Measurements from ENCODE around the gene PROCA1. TPM values are rescaled to one million over a fixed set of nuclear protein-coding genes. Genes with fewer than 3 reads are reported as not detected.

Gene PROCA1
- total RNA-seq, 1 donor from 2014 or later: 12.0 TPM

- Mint-ChIP-seq H3K27ac (ENCODE audit: unreplicated experiment) (no peak overlapping the region), H3K27me3 (ENCODE audit: unreplicated experiment) (peaks cover 9% of the 10 kb centered on the region), H3K4me1 (ENCODE audit: unreplicated experiment) (no peaks in the 10 kb centered on the region), H3K36me3 (ENCODE audit: low read depth, unreplicated experiment) (peaks cover 4% of the 10 kb centered on the region), H3K9me3 (ENCODE audit: unreplicated experiment) (no peaks in the 10 kb centered on the region), H3K4me3 (ENCODE audit: unreplicated experiment) (no peak overlapping the region)
- no peak for TF ChIP-seq CTCF (IDR thresholded peaks at IDR 0.05; ENCODE audit: unreplicated experiment)
- DNase-seq (ENCODE audit: low spot score): no peak
Measured at GRCh38 chr17:28733346-28733745, 21.7 kb upstream of the PROCA1 start.

- TF ChIP-seq CTCF (IDR thresholded peaks at IDR 0.05; ENCODE audit: unreplicated experiment): no peak
- Mint-ChIP-seq H3K9me3 (ENCODE audit: unreplicated experiment) (no peaks in the 10 kb centered on the region), H3K4me3 (ENCODE audit: unreplicated experiment) (peak overlapping the region; percentile 72), H3K27ac (ENCODE audit: unreplicated experiment) (peak overlapping the region; percentile 20), H3K4me1 (ENCODE audit: unreplicated experiment) (peaks cover 7% of the 10 kb centered on the region), H3K27me3 (ENCODE audit: unreplicated experiment) (peaks cover 22% of the 10 kb centered on the region), H3K36me3 (ENCODE audit: low read depth, unreplicated experiment) (peaks cover 6% of the 10 kb centered on the region)
- no peak for DNase-seq (ENCODE audit: low spot score)
Measured at GRCh38 chr17:28729950-28730330, 18.3 kb upstream of the PROCA1 start.

GRCh38 chr17:28728364-28729200, 16.9 kb upstream of the PROCA1 start, which contains the start of gene NEK8:
TSS of gene NEK8 (plus strand) at chr17:28728788. CDS start at chr17:28728814, 26 bp downstream.
- DNase-seq (ENCODE audit: low spot score): peak; percentile 94
- TF ChIP-seq CTCF (IDR thresholded peaks at IDR 0.05; ENCODE audit: unreplicated experiment): no peak
- peaks cover 21% of the 10 kb centered on the region for H3K27me3 Mint-ChIP-seq (ENCODE audit: unreplicated experiment)
- H3K4me1 Mint-ChIP-seq (ENCODE audit: unreplicated experiment): peaks cover 16% of the 10 kb centered on the region
- H3K4me3 Mint-ChIP-seq (ENCODE audit: unreplicated experiment): peak within 1 kb of the TSS; percentile 93
- no peaks in the 10 kb centered on the region for H3K9me3 Mint-ChIP-seq (ENCODE audit: unreplicated experiment)
- H3K27ac Mint-ChIP-seq (ENCODE audit: unreplicated experiment): peak within 1 kb of the TSS; percentile 61
- peaks cover 18% of the 10 kb centered on the region for H3K36me3 Mint-ChIP-seq (ENCODE audit: low read depth, unreplicated experiment)

- peak; percentile 98 for DNase-seq (ENCODE audit: low spot score)
- H3K4me3 Mint-ChIP-seq (ENCODE audit: unreplicated experiment): peak overlapping the region; percentile 93
- no peaks in the 10 kb centered on the region for H3K9me3 Mint-ChIP-seq (ENCODE audit: unreplicated experiment)
- peak; percentile 94 for TF ChIP-seq CTCF (IDR thresholded peaks at IDR 0.05; ENCODE audit: unreplicated experiment)
- H3K36me3 Mint-ChIP-seq (ENCODE audit: low read depth, unreplicated experiment): peaks cover 28% of the 10 kb centered on the region
- peaks cover 21% of the 10 kb centered on the region for H3K27me3 Mint-ChIP-seq (ENCODE audit: unreplicated experiment)
- no peak overlapping the region for H3K27ac Mint-ChIP-seq (ENCODE audit: unreplicated experiment)
- H3K4me1 Mint-ChIP-seq (ENCODE audit: unreplicated experiment): peaks cover 21% of the 10 kb centered on the region
Measured at GRCh38 chr17:28726627-28727491, 15.2 kb upstream of the PROCA1 start.

Measured in endothelial cell (in vitro differentiated cells).